K562 (cell line): ENCODE measurements around the gene RAB13. TPM values are rescaled to one million over a fixed set of nuclear protein-coding genes. Genes with fewer than 3 reads are reported as not detected.

Experiments used
- DNMT1 ChIP-seq: fragments of 450-650 bp; IDR thresholded peaks from 2 replicates; pipeline ENCODE4 v1.6.1; 2016; ENCODE audit warnings: antibody characterized with exemption, mild to moderate bottlenecking
- GABPA ChIP-seq: fragments of 200-800 bp; sonication (Bioruptor generic); conservative IDR thresholded peaks from 2 replicates; pipeline ENCODE4 v1.6.1; 2016; ENCODE audit warnings: low read depth, missing genetic modification characterization, missing compliant biosample characterization
- HNRNPLL ChIP-seq: fragments of 200-400 bp; formaldehyde crosslinking; IDR thresholded peaks from 2 replicates; pipeline ENCODE4 v1.6.1; 2017; ENCODE audit warnings: low read length, low read depth, mild to moderate bottlenecking; ENCODE audit not compliant: poor library complexity, severe bottlenecking
- KDM5B ChIP-seq: fragments of 200-600 bp; sonication (generic); IDR thresholded peaks from 2 replicates; pipeline ENCODE4 v1.6.1; 2012; ENCODE audit warnings: low read depth, mild to moderate bottlenecking, moderate library complexity, low read length, control low read depth, inconsistent platforms; ENCODE audit not compliant: insufficient replicate concordance
- NRF1 ChIP-seq, 2 experiments: fragments of 450-650 bp; IDR thresholded peaks in 1 of 2; conservative IDR thresholded peaks in 1 of 2; 2 replicates each; pipeline ENCODE4 v1.6.1; 2014; ENCODE audit warnings: mild to moderate bottlenecking in 2 of 2
- PHF21A ChIP-seq: fragments of 450-650 bp; IDR thresholded peaks from 2 replicates; pipeline ENCODE4 v1.6.1; 2017; ENCODE audit warnings: low read depth, borderline replicate concordance
- PHF8 ChIP-seq: fragments of 200-600 bp; sonication (generic); IDR thresholded peaks from 2 replicates; pipeline ENCODE4 v1.6.1; 2012; ENCODE audit warnings: mixed run types, mild to moderate bottlenecking, inconsistent platforms, low read length, moderate library complexity, borderline replicate concordance
- PKNOX1 ChIP-seq: fragments of 450-650 bp; IDR thresholded peaks from 2 replicates; pipeline ENCODE4 v1.6.1; 2016
- POLR2AphosphoS2 ChIP-seq: IDR thresholded peaks from 2 replicates; pipeline ENCODE4 v1.6.1; 2012; ENCODE audit warnings: low read length, improper control_type of control experiment
- ZNF561 ChIP-seq: fragments of 450-650 bp; formaldehyde crosslinking; conservative IDR thresholded peaks from 2 replicates; pipeline ENCODE4 v1.4.0; 2020; ENCODE audit warnings: mild to moderate bottlenecking, moderate library complexity
- ZNF766 ChIP-seq: fragments of 200-800 bp; sonication (Bioruptor generic); conservative IDR thresholded peaks from 2 replicates; pipeline ENCODE4 v1.6.1; 2016; ENCODE audit warnings: missing genetic modification characterization, missing compliant biosample characterization
- polyA plus RNA-seq, 8 experiments: library from polyadenylated mRNA; depleted of rRNA in 4 of 8; stranded (reverse) in 5 of 8; unstranded in 3 of 8; fragments of >200 nt; fragmentation: Nextera tagmentation in 2 of 8; fragmentation: Illumina TruSeq in 1 of 8; extraction: Ambion mirVana in 2 of 8; extraction: Trizol in 1 of 8; gene quantifications; 2 replicates each; pipeline versions ENCODE4 v1.2.1 to v1.2.3, GENCODE V29; 2011 to 2014; ENCODE audit warnings: inconsistent platforms in 1 of 8, missing spikeins in 1 of 8
- total RNA-seq, 7 experiments: library from RNA; depleted of rRNA in 6 of 7; stranded (reverse); fragments of >200 nt in 6 of 7; fragmentation: Illumina TruSeq in 2 of 7; extraction: Trizol in 2 of 7; gene quantifications; 2 replicates each; pipeline versions ENCODE4 v1.2.1 to v1.2.3, GENCODE V29; 2011 to 2021; ENCODE audit warnings: low replicate concordance in 1 of 7
- TF ChIP-seq, protein P1 (sequence below): IDR thresholded peaks from 2 replicates; pipeline ENCODE4 v1.6.1; 2011; ENCODE audit warnings: borderline replicate concordance, low read depth, mild to moderate bottlenecking, moderate library complexity, low read length; ENCODE audit not compliant: insufficient read depth, poor library complexity, severe bottlenecking
- TF ChIP-seq, protein P2 (sequence below): conservative IDR thresholded peaks from 2 replicates; pipeline ENCODE4 v1.6.1; 2011; ENCODE audit warnings: low read depth, mild to moderate bottlenecking, low read length; ENCODE audit not compliant: control insufficient read depth

RAB13 gene
- total and polyA plus RNA-seq, 9 of the 15 experiments (the other 6 are each of a cell fraction or from before 2014, with no cell fraction given): 22.3 to 100 (median 39.8) TPM

DNA sequence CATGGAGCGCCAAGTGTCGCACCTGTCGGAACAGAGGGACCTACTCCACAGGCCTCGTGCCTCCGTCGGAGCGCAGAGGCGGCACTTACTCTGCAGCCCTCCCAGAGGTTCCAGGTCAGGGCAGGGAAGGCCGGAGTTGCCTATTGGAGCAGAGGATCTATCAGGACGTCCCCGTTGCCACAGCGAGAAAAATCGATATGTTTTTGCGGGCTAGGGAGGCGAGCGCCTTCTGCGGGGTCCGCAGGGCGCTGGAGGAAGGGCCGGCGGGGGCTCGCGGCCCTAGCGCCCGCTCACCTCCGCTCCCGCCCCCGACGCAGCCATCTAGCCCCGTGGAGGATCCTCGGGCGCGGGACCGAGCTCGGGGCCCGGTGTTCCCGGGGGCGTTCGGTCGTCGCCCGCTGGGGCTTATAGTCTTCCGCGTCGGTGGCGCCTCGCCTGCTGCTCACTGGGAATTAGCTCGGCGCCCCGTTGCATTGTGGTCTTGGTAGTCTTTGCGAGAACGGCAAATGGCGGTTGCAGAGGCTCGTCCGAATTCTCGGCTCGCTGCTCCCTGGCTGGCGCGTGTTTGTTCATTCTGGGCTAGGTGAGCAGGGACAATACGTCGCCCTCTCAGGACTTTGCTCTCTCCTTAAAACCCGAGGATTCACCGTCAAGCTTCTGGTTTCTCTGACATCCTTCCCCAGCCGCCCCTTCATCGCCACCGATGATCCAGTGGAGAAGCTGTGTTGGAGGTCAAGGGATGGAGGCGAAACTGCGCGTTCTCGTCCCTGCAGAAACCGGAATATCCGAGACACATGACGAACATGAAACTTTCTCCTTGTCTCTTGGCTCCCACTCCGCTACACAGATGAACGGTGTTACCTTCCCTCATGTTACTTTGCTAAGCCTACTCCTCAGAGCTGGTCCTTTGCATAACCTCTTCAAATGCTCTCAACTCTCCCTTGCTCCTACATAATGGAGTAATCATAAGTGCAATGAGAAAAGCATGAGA is 8.6 kb downstream of the RAB13 start, which contains the start of gene JTB (continued):
- no peak for TF ChIP-seq ZNF561 (CRISPR knock-in tag)
- no peak for TF ChIP-seq POLR2AphosphoS2
- TF ChIP-seq KDM5B: peak; percentile 89
- TF ChIP-seq, protein P1, sequence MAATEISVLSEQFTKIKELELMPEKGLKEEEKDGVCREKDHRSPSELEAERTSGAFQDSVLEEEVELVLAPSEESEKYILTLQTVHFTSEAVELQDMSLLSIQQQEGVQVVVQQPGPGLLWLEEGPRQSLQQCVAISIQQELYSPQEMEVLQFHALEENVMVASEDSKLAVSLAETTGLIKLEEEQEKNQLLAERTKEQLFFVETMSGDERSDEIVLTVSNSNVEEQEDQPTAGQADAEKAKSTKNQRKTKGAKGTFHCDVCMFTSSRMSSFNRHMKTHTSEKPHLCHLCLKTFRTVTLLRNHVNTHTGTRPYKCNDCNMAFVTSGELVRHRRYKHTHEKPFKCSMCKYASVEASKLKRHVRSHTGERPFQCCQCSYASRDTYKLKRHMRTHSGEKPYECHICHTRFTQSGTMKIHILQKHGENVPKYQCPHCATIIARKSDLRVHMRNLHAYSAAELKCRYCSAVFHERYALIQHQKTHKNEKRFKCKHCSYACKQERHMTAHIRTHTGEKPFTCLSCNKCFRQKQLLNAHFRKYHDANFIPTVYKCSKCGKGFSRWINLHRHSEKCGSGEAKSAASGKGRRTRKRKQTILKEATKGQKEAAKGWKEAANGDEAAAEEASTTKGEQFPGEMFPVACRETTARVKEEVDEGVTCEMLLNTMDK: peak; percentile 13
- TF ChIP-seq PHF8: peak; percentile 92; the same call in 1 of the 2 replicates
- TF ChIP-seq, protein P2, sequence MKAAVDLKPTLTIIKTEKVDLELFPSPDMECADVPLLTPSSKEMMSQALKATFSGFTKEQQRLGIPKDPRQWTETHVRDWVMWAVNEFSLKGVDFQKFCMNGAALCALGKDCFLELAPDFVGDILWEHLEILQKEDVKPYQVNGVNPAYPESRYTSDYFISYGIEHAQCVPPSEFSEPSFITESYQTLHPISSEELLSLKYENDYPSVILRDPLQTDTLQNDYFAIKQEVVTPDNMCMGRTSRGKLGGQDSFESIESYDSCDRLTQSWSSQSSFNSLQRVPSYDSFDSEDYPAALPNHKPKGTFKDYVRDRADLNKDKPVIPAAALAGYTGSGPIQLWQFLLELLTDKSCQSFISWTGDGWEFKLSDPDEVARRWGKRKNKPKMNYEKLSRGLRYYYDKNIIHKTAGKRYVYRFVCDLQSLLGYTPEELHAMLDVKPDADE: peak; percentile 87
- TF ChIP-seq PHF21A: no peak
- TF ChIP-seq GABPA (tag): 0 out of 2 replicates have a peak, but pooled peaks have one; percentile 22
- TF ChIP-seq PKNOX1: peak; percentile 4; the same call in 1 of the 2 replicates
- TF ChIP-seq HNRNPLL: peak; percentile 52
- peak; percentile 47 to 54 for TF ChIP-seq NRF1 (conservative IDR thresholded peaks at IDR 0.05 in 1 of 2, IDR thresholded peaks at IDR 0.05 in 1 of 2)
- TF ChIP-seq DNMT1: 0 out of 2 replicates have a peak, but pooled peaks have one; percentile 52
- peak; percentile 72; the same call in 1 of the 2 replicates for TF ChIP-seq ZNF766 (CRISPR knock-in tag)
